Fibroblast of the aortic adventitia (primary cell): Measurements from ENCODE around the gene IQCB1. TPM values are rescaled to one million over a fixed set of nuclear protein-coding genes. Genes with fewer than 3 reads are reported as not detected.

Source experiments
- DNase-seq: peaks from one replicate; pipeline ENCODE4 v3.0.0-alpha.2; 2010; ENCODE audit warnings: low read depth
- H3K4me3 ChIP-seq: 2 replicates; pipeline ENCODE4 v1.5.1; 2011; ENCODE audit warnings: low read depth, mild to moderate bottlenecking, control low read depth, low read length, moderate library complexity
- CTCF ChIP-seq: IDR thresholded peaks from 2 replicates; pipeline ENCODE4 v1.5.1; 2011; ENCODE audit warnings: mild to moderate bottlenecking, low read length, control low read depth, inconsistent platforms; ENCODE audit not compliant: insufficient read depth
- total RNA-seq: library from RNA; depleted of rRNA; stranded (reverse); fragments of >200 nt; gene quantifications from 2 replicates; pipeline ENCODE4 v1.2.3, GENCODE V29; 2012; ENCODE audit warnings: low replicate concordance

The IQCB1 gene
- total RNA-seq, 1 donor: 19.5 TPM

- DNase-seq: no peak
- H3K4me3 ChIP-seq: no peak overlapping the region
- TF ChIP-seq CTCF: no peak
These were observed 16.3 kb downstream of the IQCB1 start for GRCh38 chr3:121818578-121818977.

GRCh38 chr3:121817753-121818152 lies 17.1 kb downstream of the IQCB1 start:
- no peak for DNase-seq
- H3K4me3 ChIP-seq: no peak overlapping the region
- TF ChIP-seq CTCF: no peak

- TF ChIP-seq CTCF: no peak
- no peak for DNase-seq
- no peak overlapping the region for H3K4me3 ChIP-seq
These were observed 25.6 kb downstream of the IQCB1 start for GRCh38 chr3:121809249-121809648.

GRCh38 chr3:121803771-121804320 lies 31.0 kb downstream of the IQCB1 start:
- TF ChIP-seq CTCF: no peak
- no peak for DNase-seq
- H3K4me3 ChIP-seq: no peak overlapping the region

- no peak for TF ChIP-seq CTCF
- no peak for DNase-seq
- H3K4me3 ChIP-seq: no peak overlapping the region
These were observed 34.0 kb downstream of the IQCB1 start for GRCh38 chr3:121800906-121801305.

GRCh38 chr3:121796970-121797369 lies 37.9 kb downstream of the IQCB1 start:
- H3K4me3 ChIP-seq: no peak overlapping the region
- no peak for DNase-seq
- TF ChIP-seq CTCF: no peak
